HepG2 (cell line): ENCODE data around the gene LY6G5B. TPM values are rescaled to one million over a fixed set of nuclear protein-coding genes. Genes with fewer than 3 reads are reported as not detected.

Experiments used
- ATAC-seq: fragments of 200-7000 bp; cut with Tn5 transposase; 3 replicates; pipeline ENCODE4 v1.9.1; 2020; ENCODE audit warnings: mild to moderate bottlenecking, moderate library complexity
- BruUV-seq: library from RNA; stranded (reverse); fragments of 400-500 nt; replicated peaks from 2 replicates; lab custom pipeline; 2021; lab: Mats Ljungman, UMichigan
- CTCF ChIA-PET: fragments of 300-600 bp; formaldehyde crosslinking; extraction: SDS; loops from one replicate; lab custom pipeline; 2021; ENCODE audit warnings: low total read pairs, inconsistent platforms, low intra/inter-chr PET ratio; lab: Yijun Ruan, JAX
- POLR2A ChIA-PET: fragments of 350-600 bp; sonication (Branson Sonifier 250); formaldehyde crosslinking; loops from one replicate; lab custom pipeline; 2020; ENCODE audit warnings: antibody characterized with exemption, inconsistent platforms; lab: Yijun Ruan, JAX
- DNase-seq: peaks from one replicate; pipeline ENCODE4 v3.0.0-alpha.2; 2015; ENCODE audit warnings: low spot score
- FAIRE-seq: peaks from 3 replicates; lab custom pipeline; 2011; peaks lifted over from hg19 to GRCh38; lab: Jason Lieb, UNC
- H2AFZ ChIP-seq: one replicate; pipeline ENCODE4 v1.6.1; 2011; ENCODE audit warnings: low read length, inconsistent platforms
- H3K27ac ChIP-seq: fragments of 300-600 bp; 3 replicates; pipeline ENCODE4 v1.8.0; 2011; ENCODE audit warnings: mixed run types, mild to moderate bottlenecking, mixed read lengths, low read length, inconsistent platforms; ENCODE audit not compliant: insufficient read depth; ENCODE audit errors: extremely low read length
- H3K27me3 ChIP-seq, 2 experiments: fragments of 200-600 bp in 1 of 2; 2 replicates in 1 of 2; 3 replicates in 1 of 2; pipeline versions ENCODE4 v1.6.0 to v1.8.0; 2011; ENCODE audit warnings: low read length in 2 of 2, mild to moderate bottlenecking in 2 of 2, moderate library complexity in 2 of 2, inconsistent platforms in 1 of 2; ENCODE audit not compliant: insufficient read depth in 2 of 2, control insufficient read depth in 1 of 2
- H3K36me3 ChIP-seq, 2 experiments: fragments of 200-600 bp in 1 of 2; replicated peaks in 1 of 2; 2 replicates in 1 of 2; 3 replicates in 1 of 2; pipeline versions ENCODE4 v1.5.1 to v1.8.0; 2011; ENCODE audit warnings: low read length in 2 of 2, inconsistent platforms in 1 of 2; ENCODE audit not compliant: insufficient read depth in 2 of 2, control insufficient read depth in 1 of 2
- H3K4me1 ChIP-seq: 2 replicates; pipeline ENCODE4 v1.5.1; 2012; ENCODE audit warnings: low read length, inconsistent platforms; ENCODE audit not compliant: insufficient read depth
- H3K4me2 ChIP-seq: 2 replicates; pipeline ENCODE4 v1.6.0; 2011; ENCODE audit warnings: low read depth, low read length, inconsistent platforms
- H3K4me3 ChIP-seq, 3 experiments: fragments of 200-600 bp in 1 of 3; sonication (generic), shearing (Covaris generic) in 1 of 3; replicated peaks in 1 of 3; 2 replicates each; pipeline ENCODE4 v1.5.1; 2011 to 2016; ENCODE audit warnings: low read length in 3 of 3, inconsistent platforms in 2 of 3, low read depth in 2 of 3, mild to moderate bottlenecking in 2 of 3, control low read depth in 1 of 3, mixed read lengths in 1 of 3; ENCODE audit not compliant: insufficient read depth in 1 of 3
- H3K79me2 ChIP-seq: one replicate; pipeline ENCODE4 v1.6.1; 2011; ENCODE audit warnings: low read length, inconsistent platforms; ENCODE audit not compliant: insufficient read depth
- H3K9ac ChIP-seq: 2 replicates; pipeline ENCODE4 v1.6.0; 2011; ENCODE audit warnings: mild to moderate bottlenecking, low read depth, low read length, inconsistent platforms; ENCODE audit not compliant: insufficient read depth
- H3K9me3 ChIP-seq: 2 replicates; pipeline ENCODE4 v1.5.1; 2012; ENCODE audit warnings: mild to moderate bottlenecking, low read length
- H4K20me1 ChIP-seq: 2 replicates; pipeline ENCODE4 v1.6.0; 2011; ENCODE audit warnings: inconsistent platforms, mild to moderate bottlenecking, low read length, moderate library complexity; ENCODE audit not compliant: insufficient read depth
- AGO2 ChIP-seq: fragments of 200-400 bp; formaldehyde crosslinking; optimal IDR thresholded peaks from 2 replicates; pipeline ENCODE3; 2017; ENCODE audit warnings: mild to moderate bottlenecking, low read depth, low read length, moderate library complexity
- BRD4 ChIP-seq: sonication (generic); formaldehyde crosslinking; IDR thresholded peaks from 2 replicates; pipeline ENCODE4 v1.4.0; 2020; ENCODE audit warnings: missing genetic modification reagents
- RBFOX2 ChIP-seq: fragments of 200-400 bp; formaldehyde crosslinking; IDR thresholded peaks from 2 replicates; pipeline ENCODE4 v1.6.1; 2017; ENCODE audit warnings: low read depth, mild to moderate bottlenecking, low read length
- ZMYM3 ChIP-seq: sonication (generic); formaldehyde crosslinking; IDR thresholded peaks from 2 replicates; pipeline ENCODE4 v1.5.1; 2020; ENCODE audit warnings: mild to moderate bottlenecking, missing genetic modification reagents
- ZNF776 ChIP-seq: sonication (generic); formaldehyde crosslinking; IDR thresholded peaks from 2 replicates; pipeline ENCODE4 v1.4.0; 2020; ENCODE audit warnings: mild to moderate bottlenecking, missing genetic modification reagents
- ZSCAN20 ChIP-seq: sonication (generic); formaldehyde crosslinking; IDR thresholded peaks from 2 replicates; pipeline ENCODE4 v1.4.0; 2020; ENCODE audit warnings: missing genetic modification reagents, mild to moderate bottlenecking, borderline replicate concordance
- WGBS: methylation state at CpG from one replicate; pipeline ENCODE4 v1.1.6; 2017; ENCODE audit warnings: low lambda C conversion rate; 5-methylcytosine and 5-hydroxymethylcytosine counted together
- in situ Hi-C: cut with HindIII; loops from 2 replicates; pipeline ENCODE4 v1.10.0; 2017; ENCODE audit warnings: low pct_unique_long_range_greater_than_20kb; ENCODE audit not compliant: extremely low pct_ligation_motif_present
- intact Hi-C: fragments of 100-400 bp; cut with micrococcal nuclease; formaldehyde crosslinking; loops from one replicate; pipeline ENCODE4 v1.10.0; 2022; ENCODE audit not compliant: unreplicated experiment
- polyA plus RNA-seq, 8 experiments: library from polyadenylated mRNA; depleted of rRNA in 3 of 8; stranded (reverse) in 7 of 8; unstranded in 1 of 8; fragments of >200 nt; fragmentation: Illumina TruSeq in 4 of 8; extraction: Trizol in 4 of 8; gene quantifications; 2 replicates each; pipeline versions ENCODE4 v1.2.1 to v1.2.3, GENCODE V29; 2011 to 2016; ENCODE audit warnings: low read depth in 4 of 8, missing spikeins in 1 of 8, mixed read lengths in 1 of 8; ENCODE audit not compliant: insufficient read depth in 1 of 8
- total RNA-seq, 5 experiments: library from RNA; depleted of rRNA; stranded (reverse); fragments of >200 nt; fragmentation: Illumina TruSeq; extraction: Trizol; gene quantifications; 2 replicates each; pipeline ENCODE4 v1.2.3, GENCODE V29; 2016; ENCODE audit warnings: low read depth in 1 of 5
- TF ChIP-seq, protein P1 (sequence below): sonication (generic); formaldehyde crosslinking; IDR thresholded peaks from 2 replicates; pipeline ENCODE4 v1.5.1; 2020; ENCODE audit warnings: mild to moderate bottlenecking, missing genetic modification reagents, moderate library complexity

Gene LY6G5B
- total and polyA plus RNA-seq, 2 of the 13 experiments (the other 11 are each of a cell fraction or from before 2014, with no cell fraction given) = 7.8 to 15.7 TPM

DNA sequence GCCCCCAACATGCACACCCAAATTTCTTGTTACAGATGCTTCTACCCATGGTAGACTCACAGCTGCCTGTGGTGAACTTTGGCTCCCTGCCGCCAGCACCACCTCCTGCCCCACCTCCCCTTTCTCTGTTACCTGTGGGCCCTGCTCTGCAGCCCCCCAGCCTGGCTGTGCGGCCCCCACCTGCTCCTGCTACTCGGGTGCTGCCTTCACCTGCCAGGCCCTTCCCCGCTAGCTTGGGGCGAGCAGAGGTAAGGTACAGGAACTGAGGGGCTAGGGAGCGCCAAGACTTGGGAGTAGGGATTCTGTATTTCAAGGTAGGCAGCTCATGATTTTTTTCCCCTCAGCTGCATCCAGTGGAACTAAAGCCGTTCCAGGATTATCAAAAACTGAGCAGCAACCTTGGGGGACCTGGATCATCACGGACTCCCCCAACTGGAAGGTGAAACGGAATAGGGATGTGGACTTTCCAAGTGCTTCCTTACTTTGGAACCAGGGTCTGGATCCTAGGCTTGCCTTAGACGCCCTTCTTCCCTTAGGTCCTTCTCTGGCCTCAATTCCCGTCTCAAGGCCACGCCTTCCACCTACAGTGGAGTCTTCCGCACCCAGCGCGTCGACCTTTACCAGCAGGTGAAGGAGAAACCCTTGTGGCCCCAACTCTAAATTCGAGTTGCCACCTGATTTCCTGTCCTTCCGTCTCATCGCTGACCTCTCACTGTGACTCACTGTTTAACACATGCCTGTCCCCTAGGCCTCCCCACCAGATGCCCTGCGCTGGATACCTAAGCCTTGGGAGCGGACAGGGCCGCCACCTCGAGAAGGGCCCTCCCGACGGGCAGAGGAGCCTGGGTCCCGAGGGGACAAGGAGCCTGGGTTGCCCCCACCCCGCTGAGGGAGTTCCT lies 32.8 kb upstream of the LY6G5B start (continued):
- TF ChIP-seq ZSCAN20 (CRISPR knock-in tag) (no peak), ZMYM3 (CRISPR knock-in tag) (no peak), BRD4 (CRISPR knock-in tag) (no peak)
- TF ChIP-seq, protein P1, sequence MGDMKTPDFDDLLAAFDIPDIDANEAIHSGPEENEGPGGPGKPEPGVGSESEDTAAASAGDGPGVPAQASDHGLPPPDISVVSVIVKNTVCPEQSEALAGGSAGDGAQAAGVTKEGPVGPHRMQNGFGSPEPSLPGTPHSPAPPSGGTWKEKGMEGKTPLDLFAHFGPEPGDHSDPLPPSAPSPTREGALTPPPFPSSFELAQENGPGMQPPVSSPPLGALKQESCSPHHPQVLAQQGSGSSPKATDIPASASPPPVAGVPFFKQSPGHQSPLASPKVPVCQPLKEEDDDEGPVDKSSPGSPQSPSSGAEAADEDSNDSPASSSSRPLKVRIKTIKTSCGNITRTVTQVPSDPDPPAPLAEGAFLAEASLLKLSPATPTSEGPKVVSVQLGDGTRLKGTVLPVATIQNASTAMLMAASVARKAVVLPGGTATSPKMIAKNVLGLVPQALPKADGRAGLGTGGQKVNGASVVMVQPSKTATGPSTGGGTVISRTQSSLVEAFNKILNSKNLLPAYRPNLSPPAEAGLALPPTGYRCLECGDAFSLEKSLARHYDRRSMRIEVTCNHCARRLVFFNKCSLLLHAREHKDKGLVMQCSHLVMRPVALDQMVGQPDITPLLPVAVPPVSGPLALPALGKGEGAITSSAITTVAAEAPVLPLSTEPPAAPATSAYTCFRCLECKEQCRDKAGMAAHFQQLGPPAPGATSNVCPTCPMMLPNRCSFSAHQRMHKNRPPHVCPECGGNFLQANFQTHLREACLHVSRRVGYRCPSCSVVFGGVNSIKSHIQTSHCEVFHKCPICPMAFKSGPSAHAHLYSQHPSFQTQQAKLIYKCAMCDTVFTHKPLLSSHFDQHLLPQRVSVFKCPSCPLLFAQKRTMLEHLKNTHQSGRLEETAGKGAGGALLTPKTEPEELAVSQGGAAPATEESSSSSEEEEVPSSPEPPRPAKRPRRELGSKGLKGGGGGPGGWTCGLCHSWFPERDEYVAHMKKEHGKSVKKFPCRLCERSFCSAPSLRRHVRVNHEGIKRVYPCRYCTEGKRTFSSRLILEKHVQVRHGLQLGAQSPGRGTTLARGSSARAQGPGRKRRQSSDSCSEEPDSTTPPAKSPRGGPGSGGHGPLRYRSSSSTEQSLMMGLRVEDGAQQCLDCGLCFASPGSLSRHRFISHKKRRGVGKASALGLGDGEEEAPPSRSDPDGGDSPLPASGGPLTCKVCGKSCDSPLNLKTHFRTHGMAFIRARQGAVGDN (CRISPR knock-in tag) = peak; percentile 39

DNA sequence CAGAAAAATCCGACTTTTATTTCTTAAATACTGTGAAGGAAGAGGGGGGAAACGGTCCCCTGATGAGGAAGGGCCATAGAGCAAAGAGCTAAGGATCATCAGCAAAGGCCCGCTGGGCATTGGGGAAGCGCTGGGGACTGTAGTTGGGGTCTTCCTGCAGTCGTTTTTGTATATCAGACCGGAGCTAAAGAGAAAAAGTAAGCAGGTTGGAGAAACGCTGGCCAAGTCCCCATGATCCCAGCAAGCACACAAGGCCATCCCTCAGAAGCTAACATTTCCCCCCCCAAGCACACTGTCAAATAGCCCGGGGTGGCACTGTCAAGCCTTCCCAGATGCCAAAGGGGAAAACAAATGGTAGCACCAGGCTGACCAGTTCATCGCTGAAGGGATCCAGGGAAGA lies 30.7 kb upstream of the LY6G5B start:
- no peak overlapping the region for H2AFZ ChIP-seq
- FAIRE-seq = no peak
- H3K4me2 ChIP-seq = no peak overlapping the region
- no peak overlapping the region for H3K27ac ChIP-seq
- H3K36me3 ChIP-seq = peaks cover 64 to 82% of the 10 kb centered on the region in 2 experiments
- H3K27me3 ChIP-seq = no peaks in the 10 kb centered on the region
- BruUV-seq = no TSS peak
- H4K20me1 ChIP-seq = no peaks in the 10 kb centered on the region; the same call in 1 of the 2 replicates
- intact Hi-C loops = no loop called here
- no peaks in the 10 kb centered on the region for H3K79me2 ChIP-seq
- H3K4me1 ChIP-seq = peaks cover 13% of the 10 kb centered on the region
- H3K9ac ChIP-seq = no peak overlapping the region
- no peaks in the 10 kb centered on the region for H3K9me3 ChIP-seq
- in situ Hi-C loops = no loop called here
- WGBS = 96% methylated on average over 9 of the region's 9 CpGs
- CTCF ChIA-PET = no interaction called here
- TF ChIP-seq ZNF776 (CRISPR knock-in tag) (no peak), AGO2 (peak; percentile 24), RBFOX2 (0 out of 2 replicates have a peak, but pooled peaks have one; percentile 16)
- ATAC-seq = no peak
- H3K4me3 ChIP-seq = no peak overlapping the region
- no peak for DNase-seq
- POLR2A ChIA-PET = interaction anchor here (0.8 to 4.7 kb wide), 10 partner anchors 8 to 329 kb away, joined by 3 to 46 read pairs (median 6); partner anchors contain the start of genes APOM, BAG6, C6orf47 and GPANK1
